Measurements from ENCODE around the gene PLCH1. TPM values are rescaled to one million over a fixed set of nuclear protein-coding genes. Genes with fewer than 3 reads are reported as not detected.

PLCH1 gene
- total RNA-seq, 2 experiments from 2014 or later: 0.16 to 0.26 TPM

- ATAC-seq (no peak), DNase-seq (no peak)
- no peak overlapping the region for H3K27ac Mint-ChIP-seq
- CTCF ChIA-PET: interaction anchor here (0.6 kb wide), 1 partner anchor 1301 kb away, joined by 3 read pairs; no protein-coding TSS in a partner anchor
- peaks cover 11% of the 10 kb centered on the region for H3K36me3 Mint-ChIP-seq (ENCODE audit: low read depth)
- POLR2A ChIA-PET: no interaction called here
- no peaks in the 10 kb centered on the region for H3K27me3 Mint-ChIP-seq
- no peak overlapping the region for H3K4me3 Mint-ChIP-seq
- H3K9me3 Mint-ChIP-seq (ENCODE audit: low read depth): no peaks in the 10 kb centered on the region
- H3K4me1 Mint-ChIP-seq: no peaks in the 10 kb centered on the region
- intact Hi-C loops (cut with DNase I, micrococcal nuclease): no loop called here
Observed at GRCh38 chr3:155763870-155764463, 19.1 kb upstream of the PLCH1 start.

- ChIA-PET CTCF (interaction anchor here (0.6 to 0.9 kb wide), 3 partner anchors 12 to 408 kb away, joined by 3 read pairs; no protein-coding TSS in a partner anchor), POLR2A (no interaction called here)
- Mint-ChIP-seq H3K27me3 (no peaks in the 10 kb centered on the region), H3K9me3 (ENCODE audit: low read depth) (no peaks in the 10 kb centered on the region), H3K4me1 (no peaks in the 10 kb centered on the region), H3K4me3 (no peak overlapping the region), H3K36me3 (ENCODE audit: low read depth) (peaks cover 11% of the 10 kb centered on the region), H3K27ac (no peak overlapping the region)
- DNase-seq (no peak), ATAC-seq (no peak)
- intact Hi-C loops (cut with DNase I, micrococcal nuclease): no loop called here
Observed at GRCh38 chr3:155760653-155761052, 15.8 kb upstream of the PLCH1 start.

GRCh38 chr3:155757577-155757976, 12.7 kb upstream of the PLCH1 start:
- POLR2A ChIA-PET: no interaction called here
- Mint-ChIP-seq H3K4me3 (no peak overlapping the region), H3K4me1 (no peaks in the 10 kb centered on the region), H3K27ac (no peak overlapping the region), H3K9me3 (ENCODE audit: low read depth) (no peaks in the 10 kb centered on the region), H3K27me3 (no peaks in the 10 kb centered on the region), H3K36me3 (ENCODE audit: low read depth) (peaks cover 5% of the 10 kb centered on the region)
- intact Hi-C loops (cut with DNase I, micrococcal nuclease): no loop called here
- DNase-seq (no peak), ATAC-seq (no peak)
- CTCF ChIA-PET: interaction anchor here (1.5 kb wide), 1 partner anchor 48 kb away, joined by 5 read pairs; the partner anchor contains the start of gene C3orf33

GRCh38 chr3:155753038-155753639, 8.3 kb upstream of the PLCH1 start:
- H3K9me3 Mint-ChIP-seq (ENCODE audit: low read depth): no peaks in the 10 kb centered on the region
- no peaks in the 10 kb centered on the region for H3K4me1 Mint-ChIP-seq
- CTCF ChIA-PET: no interaction called here
- no peak overlapping the region for H3K27ac Mint-ChIP-seq
- DNase-seq: no peak
- POLR2A ChIA-PET: no interaction called here
- H3K36me3 Mint-ChIP-seq (ENCODE audit: low read depth): no peaks in the 10 kb centered on the region
- peak; percentile 47 for ATAC-seq
- H3K27me3 Mint-ChIP-seq: no peaks in the 10 kb centered on the region
- no peak overlapping the region for H3K4me3 Mint-ChIP-seq
- intact Hi-C loops (cut with DNase I, micrococcal nuclease): loop anchor here in 1 of 2 experiments (1.0 kb wide), 1 partner anchor 117 kb away; the partner anchor contains the start of gene GMPS

GRCh38 chr3:155748611-155749365, 3.9 kb upstream of the PLCH1 start:
- ATAC-seq: no peak
- H3K27ac Mint-ChIP-seq: no peak overlapping the region
- ChIA-PET POLR2A (no interaction called here), CTCF (interaction anchor here (1.1 to 3.1 kb wide), 2 partner anchors 12 to 57 kb away, joined by 3 to 19 read pairs; partner anchors contain the start of gene C3orf33)
- no peak for DNase-seq
- no peak overlapping the region for H3K4me3 Mint-ChIP-seq
- peaks cover 17% of the 10 kb centered on the region for H3K27me3 Mint-ChIP-seq
- peaks cover 10% of the 10 kb centered on the region for H3K4me1 Mint-ChIP-seq
- no peaks in the 10 kb centered on the region for H3K9me3 Mint-ChIP-seq (ENCODE audit: low read depth)
- H3K36me3 Mint-ChIP-seq (ENCODE audit: low read depth): no peaks in the 10 kb centered on the region
- intact Hi-C loops (cut with DNase I, micrococcal nuclease): loop anchor here (5.0 to 10.0 kb wide), 2 partner anchors 104 to 106 kb away; partner anchors contain the start of gene SLC33A1 (in 2 of the 2)

GRCh38 chr3:155747946-155748290, 3.0 kb upstream of the PLCH1 start:
- intact Hi-C loops (cut with DNase I, micrococcal nuclease): loop anchor here (5.0 to 10.0 kb wide), 2 partner anchors 104 to 107 kb away; partner anchors contain the start of gene SLC33A1 (in 2 of the 2)
- peaks cover 23% of the 10 kb centered on the region for H3K27me3 Mint-ChIP-seq
- H3K36me3 Mint-ChIP-seq (ENCODE audit: low read depth): no peaks in the 10 kb centered on the region
- peaks cover 13% of the 10 kb centered on the region for H3K4me1 Mint-ChIP-seq
- H3K4me3 Mint-ChIP-seq: no peak overlapping the region
- ATAC-seq: no peak
- ChIA-PET CTCF (interaction anchor here (3.1 kb wide), 1 partner anchor 58 kb away, joined by 19 read pairs; the partner anchor contains the start of gene C3orf33), POLR2A (no interaction called here)
- no peaks in the 10 kb centered on the region for H3K9me3 Mint-ChIP-seq (ENCODE audit: low read depth)
- no peak overlapping the region for H3K27ac Mint-ChIP-seq
- no peak for DNase-seq

- no peak for DNase-seq
- Mint-ChIP-seq H3K27ac (no peak overlapping the region), H3K27me3 (peaks cover 28% of the 10 kb centered on the region), H3K36me3 (ENCODE audit: low read depth) (no peaks in the 10 kb centered on the region), H3K4me3 (no peak overlapping the region), H3K9me3 (ENCODE audit: low read depth) (no peaks in the 10 kb centered on the region), H3K4me1 (peaks cover 13% of the 10 kb centered on the region)
- no peak for ATAC-seq
- ChIA-PET CTCF (interaction anchor here (3.1 kb wide), 1 partner anchor 59 kb away, joined by 19 read pairs; the partner anchor contains the start of gene C3orf33), POLR2A (no interaction called here)
- intact Hi-C loops (cut with DNase I, micrococcal nuclease): loop anchor here (5.0 to 10.0 kb wide), 2 partner anchors 105 to 107 kb away; partner anchors contain the start of gene SLC33A1 (in 2 of the 2)
Observed at GRCh38 chr3:155747286-155747945, 2.5 kb upstream of the PLCH1 start.

- intact Hi-C loops (cut with DNase I, micrococcal nuclease): loop anchor here (5.0 to 10.0 kb wide), 2 partner anchors 106 to 108 kb away; partner anchors contain the start of gene SLC33A1 (in 2 of the 2)
- ChIA-PET CTCF (interaction anchor here (3.1 kb wide), 1 partner anchor 59 kb away, joined by 19 read pairs; the partner anchor contains the start of gene C3orf33), POLR2A (no interaction called here)
- Mint-ChIP-seq H3K27ac (no peak overlapping the region), H3K36me3 (ENCODE audit: low read depth) (no peaks in the 10 kb centered on the region), H3K4me3 (no peak overlapping the region), H3K9me3 (ENCODE audit: low read depth) (no peaks in the 10 kb centered on the region), H3K4me1 (peaks cover 13% of the 10 kb centered on the region), H3K27me3 (peaks cover 30% of the 10 kb centered on the region)
- no peak for ATAC-seq
- no peak for DNase-seq
Observed at GRCh38 chr3:155746703-155747102, 1.8 kb upstream of the PLCH1 start.

GRCh38 chr3:155745795-155746550, 1.1 kb upstream of the PLCH1 start:
- H3K27me3 Mint-ChIP-seq: peaks cover 34% of the 10 kb centered on the region
- peaks cover 13% of the 10 kb centered on the region for H3K4me1 Mint-ChIP-seq
- CTCF ChIA-PET: interaction anchor here (3.1 kb wide), 1 partner anchor 60 kb away, joined by 19 read pairs; the partner anchor contains the start of gene C3orf33
- POLR2A ChIA-PET: no interaction called here
- no peak overlapping the region for H3K4me3 Mint-ChIP-seq
- no peaks in the 10 kb centered on the region for H3K9me3 Mint-ChIP-seq (ENCODE audit: low read depth)
- no peaks in the 10 kb centered on the region for H3K36me3 Mint-ChIP-seq (ENCODE audit: low read depth)
- no peak for ATAC-seq
- DNase-seq: peak; percentile 19
- no peak overlapping the region for H3K27ac Mint-ChIP-seq
- intact Hi-C loops (cut with DNase I, micrococcal nuclease): loop anchor here (2.0 to 10.0 kb wide), 3 partner anchors 61 to 109 kb away; partner anchors contain the start of genes SLC33A1 (in 2 of the 2) and C3orf33 (in 1 of the 2)

GRCh38 chr3:155744010-155744625, 753 bp downstream of the PLCH1 start:
- H3K27ac Mint-ChIP-seq: peak overlapping the region; percentile 39
- DNase-seq (peak; percentile 64), ATAC-seq (peak; percentile 59)

More at GRCh38 chr3:155744010-155744625, 753 bp downstream of the PLCH1 start:
- H3K4me3 Mint-ChIP-seq: peak overlapping the region; percentile 78
- CTCF ChIA-PET: interaction anchor here (1.0 to 1.1 kb wide), 2 partner anchors 14 to 42 kb away, joined by 3 read pairs; no protein-coding TSS in a partner anchor
- H3K9me3 Mint-ChIP-seq (ENCODE audit: low read depth): no peaks in the 10 kb centered on the region
- peaks cover 42% of the 10 kb centered on the region for H3K27me3 Mint-ChIP-seq
- H3K4me1 Mint-ChIP-seq: peaks cover 13% of the 10 kb centered on the region
- no peaks in the 10 kb centered on the region for H3K36me3 Mint-ChIP-seq (ENCODE audit: low read depth)
- intact Hi-C loops (cut with DNase I, micrococcal nuclease): loop anchor here (2.0 to 10.0 kb wide), 2 partner anchors 63 to 111 kb away; partner anchors contain the start of genes C3orf33 (in 1 of the 2) and SLC33A1 (in 1 of the 2)
- POLR2A ChIA-PET: interaction anchor here (0.6 kb wide), 1 partner anchor 62 kb away, joined by 3 read pairs; the partner anchor contains the start of gene C3orf33

Measured in activated CD4-positive, alpha-beta T cell treated with anti-CD3 and anti-CD28 coated beads for 36 hours (primary cell).